Suprapubic skin (tissue), 4 donors: ENCODE measurements around the gene TES. TPM values are rescaled to one million over a fixed set of nuclear protein-coding genes. Genes with fewer than 3 reads are reported as not detected.

Experiments used
- DNase-seq, 2 donors: peaks; one replicate each; pipeline ENCODE4 v3.0.0-alpha.2; 2019; ENCODE audit warnings: low spot score in 2 of 2
- H3K27ac ChIP-seq: fragments of 200-600 bp; sonication (generic); one replicate; pipeline ENCODE4 v1.5.1; 2019
- H3K27me3 ChIP-seq: fragments of 200-600 bp; sonication (generic); one replicate; pipeline ENCODE4 v1.5.1; 2019
- H3K36me3 ChIP-seq: fragments of 200-600 bp; sonication (generic); one replicate; pipeline ENCODE4 v1.5.1; 2019
- H3K4me1 ChIP-seq: fragments of 200-600 bp; sonication (generic); one replicate; pipeline ENCODE4 v1.5.1; 2019
- H3K4me3 ChIP-seq: fragments of 200-600 bp; sonication (generic); one replicate; pipeline ENCODE4 v1.5.1; 2019; ENCODE audit warnings: mild to moderate bottlenecking
- H3K9me3 ChIP-seq: fragments of 200-600 bp; sonication (generic); one replicate; pipeline ENCODE4 v1.5.1; 2019
- CTCF ChIP-seq, 2 donors: fragments of 200-600 bp in 1 of 2; fragments of 450-650 bp in 1 of 2; sonication (generic) in 1 of 2; IDR thresholded peaks; one replicate each; pipeline ENCODE4 v1.5.1; 2016 to 2019; ENCODE audit warnings: antibody characterized with exemption in 2 of 2, mild to moderate bottlenecking in 1 of 2, moderate library complexity in 1 of 2
- EP300 ChIP-seq: sonication (generic); formaldehyde crosslinking; IDR thresholded peaks from one replicate; pipeline ENCODE4 v1.6.1; 2017; ENCODE audit warnings: antibody characterized with exemption
- POLR2A ChIP-seq, 2 donors: fragments of 450-650 bp; IDR thresholded peaks; one replicate each; pipeline ENCODE4 v1.6.1; 2017; ENCODE audit warnings: antibody characterized with exemption in 2 of 2, mild to moderate bottlenecking in 2 of 2, moderate library complexity in 2 of 2
- POLR2AphosphoS5 ChIP-seq, 3 donors: sonication (generic); formaldehyde crosslinking; IDR thresholded peaks; one replicate each; pipeline ENCODE4 v1.6.1; 2017; ENCODE audit warnings: antibody characterized with exemption in 3 of 3
- WGBS: methylation state at CpG from one replicate; pipeline ENCODE4 v1.1.5; 2018; 5-methylcytosine and 5-hydroxymethylcytosine counted together
- total RNA-seq, 4 donors: library from RNA; depleted of rRNA; stranded (reverse); fragments of >200 nt; gene quantifications; one replicate each; pipeline ENCODE4 v1.1.0, GENCODE V29; 2016

Gene TES
- total RNA-seq, 4 donors from 2014 or later, result 44.3 to 66.0 (median 57.5) TPM

- H3K4me1 ChIP-seq, result peaks cover 50% of the 10 kb centered on the region
- TF ChIP-seq CTCF (IDR thresholded peaks at IDR 0.05) (no peak), POLR2AphosphoS5 (IDR thresholded peaks at IDR 0.05) (no peak), EP300 (no peak), POLR2A (IDR thresholded peaks at IDR 0.05) (no peak)
- no peaks in the 10 kb centered on the region for H3K9me3 ChIP-seq
- H3K27ac ChIP-seq, result peak overlapping the region; percentile 55
- no peaks in the 10 kb centered on the region for H3K36me3 ChIP-seq
- WGBS, result 53% methylated on average over 2 of the region's 2 CpGs
- H3K27me3 ChIP-seq, result no peaks in the 10 kb centered on the region
- no peak overlapping the region for H3K4me3 ChIP-seq
- no peak for DNase-seq
Measured at GRCh38 chr7:116227678-116228239, 17.4 kb downstream of the TES start.

GRCh38 chr7:116228241-116228640 is 17.9 kb downstream of the TES start:
- Histone ChIP-seq H3K27ac (peak overlapping the region; percentile 3), H3K4me3 (no peak overlapping the region), H3K4me1 (peaks cover 53% of the 10 kb centered on the region), H3K36me3 (no peaks in the 10 kb centered on the region), H3K9me3 (no peaks in the 10 kb centered on the region), H3K27me3 (no peaks in the 10 kb centered on the region)
- WGBS, result 61% methylated on average over 5 of the region's 5 CpGs
- no peak for TF ChIP-seq CTCF (IDR thresholded peaks at IDR 0.05)
- TF ChIP-seq POLR2A (IDR thresholded peaks at IDR 0.05), result no peak
- no peak for TF ChIP-seq EP300
- no peak for DNase-seq

GRCh38 chr7:116229366-116229765 is 19.0 kb downstream of the TES start:
- Histone ChIP-seq H3K36me3 (no peaks in the 10 kb centered on the region), H3K27me3 (no peaks in the 10 kb centered on the region), H3K4me3 (no peak overlapping the region), H3K4me1 (peaks cover 57% of the 10 kb centered on the region), H3K9me3 (no peaks in the 10 kb centered on the region), H3K27ac (no peak overlapping the region)
- TF ChIP-seq CTCF (IDR thresholded peaks at IDR 0.05), result no peak
- TF ChIP-seq POLR2A (IDR thresholded peaks at IDR 0.05), result no peak
- no peak for TF ChIP-seq POLR2AphosphoS5 (IDR thresholded peaks at IDR 0.05)
- no peak for TF ChIP-seq EP300
- DNase-seq, result no peak

- no peak for DNase-seq
- Histone ChIP-seq H3K27ac (peak overlapping the region; percentile 56), H3K27me3 (no peaks in the 10 kb centered on the region), H3K4me3 (no peak overlapping the region), H3K9me3 (no peaks in the 10 kb centered on the region), H3K4me1 (peaks cover 57% of the 10 kb centered on the region), H3K36me3 (no peaks in the 10 kb centered on the region)
- TF ChIP-seq EP300 (no peak), CTCF (IDR thresholded peaks at IDR 0.05) (no peak), POLR2A (IDR thresholded peaks at IDR 0.05) (no peak), POLR2AphosphoS5 (IDR thresholded peaks at IDR 0.05) (no peak)
- 57% methylated on average over 4 of the region's 4 CpGs for WGBS
Measured at GRCh38 chr7:116230191-116231005, 20.1 kb downstream of the TES start.

- DNase-seq, result no peak
- Histone ChIP-seq H3K27me3 (no peaks in the 10 kb centered on the region), H3K36me3 (no peaks in the 10 kb centered on the region), H3K4me3 (no peak overlapping the region), H3K27ac (no peak overlapping the region), H3K9me3 (no peaks in the 10 kb centered on the region), H3K4me1 (peaks cover 57% of the 10 kb centered on the region)
- WGBS, result 100% methylated on average over 2 of the region's 2 CpGs
- TF ChIP-seq EP300 (no peak), CTCF (IDR thresholded peaks at IDR 0.05) (no peak), POLR2A (IDR thresholded peaks at IDR 0.05) (no peak), POLR2AphosphoS5 (IDR thresholded peaks at IDR 0.05) (no peak)
Measured at GRCh38 chr7:116231543-116231942, 21.2 kb downstream of the TES start.
